ENCODE results near the gene APOF.
"Not testable (repeated sequence)": the region's sequence is repeated elsewhere in the genome, so short reads cannot be mapped to it uniquely, and the experiment has no call there.

The APOF gene, protein sequence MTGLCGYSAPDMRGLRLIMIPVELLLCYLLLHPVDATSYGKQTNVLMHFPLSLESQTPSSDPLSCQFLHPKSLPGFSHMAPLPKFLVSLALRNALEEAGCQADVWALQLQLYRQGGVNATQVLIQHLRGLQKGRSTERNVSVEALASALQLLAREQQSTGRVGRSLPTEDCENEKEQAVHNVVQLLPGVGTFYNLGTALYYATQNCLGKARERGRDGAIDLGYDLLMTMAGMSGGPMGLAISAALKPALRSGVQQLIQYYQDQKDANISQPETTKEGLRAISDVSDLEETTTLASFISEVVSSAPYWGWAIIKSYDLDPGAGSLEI

DNA sequence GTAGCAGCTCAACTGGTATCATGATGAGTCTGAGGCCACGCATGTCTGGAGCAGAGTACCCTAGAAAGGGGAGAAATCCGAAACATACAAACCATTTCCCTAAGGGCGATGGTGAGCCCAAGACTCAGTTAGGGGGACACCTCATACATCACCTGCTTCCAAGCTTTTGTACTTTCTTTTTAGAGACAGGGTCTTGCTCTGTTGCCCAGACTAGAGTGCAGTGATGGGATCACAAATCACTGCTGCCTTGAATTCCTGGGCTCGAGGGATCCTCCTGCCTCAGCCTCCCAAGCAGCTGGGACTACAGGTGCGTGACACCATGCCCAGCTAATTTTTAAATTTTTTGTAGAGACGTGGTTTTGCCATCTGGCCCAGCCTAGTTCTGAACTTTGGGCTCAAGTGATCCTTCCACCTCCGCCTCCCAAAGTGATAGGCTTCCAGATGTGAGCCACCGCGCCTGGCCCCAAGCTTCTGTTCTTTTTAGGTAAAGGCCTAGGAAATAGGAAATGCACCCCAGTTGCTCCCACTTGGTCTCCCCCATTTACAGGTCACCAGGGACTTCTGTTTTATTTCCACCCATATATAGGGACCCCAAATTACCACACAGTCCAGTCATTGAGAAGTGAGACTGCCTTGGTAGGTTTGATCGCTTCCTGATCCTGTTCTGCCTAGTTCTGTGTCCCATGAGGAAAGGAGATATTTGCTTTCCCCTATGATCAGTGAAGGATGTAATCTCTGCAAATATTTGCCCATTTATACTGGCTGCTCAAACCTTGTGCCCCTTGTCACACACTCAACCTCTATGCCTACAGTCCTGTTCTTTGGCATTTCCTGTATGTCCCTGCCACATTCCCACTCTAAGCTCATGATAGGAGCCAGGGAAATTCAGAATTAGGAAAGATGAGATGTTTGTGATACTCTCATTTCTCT lies at the start of gene APOF:
Gene APOF (minus strand): TSS at position 728 of the 930 bp plus-strand sequence. CDS start 112 bp downstream, at position 616.
- DNase-seq = no peak

- DNase-seq = no peak
Measured at GRCh38 chr12:56411781-56412639, 49.4 kb upstream of the APOF start.

GRCh38 chr12:56410768-56411167 lies 48.1 kb upstream of the APOF start:
- DNase-seq = no peak

- DNase-seq = peak; percentile 18
Measured at GRCh38 chr12:56408799-56409417, 46.3 kb upstream of the APOF start.

GRCh38 chr12:56404227-56404626 lies 41.6 kb upstream of the APOF start:
- not testable (repeated sequence) for DNase-seq

- not testable (repeated sequence) for DNase-seq
Measured at GRCh38 chr12:56401612-56402011, 39.0 kb upstream of the APOF start.

DNA sequence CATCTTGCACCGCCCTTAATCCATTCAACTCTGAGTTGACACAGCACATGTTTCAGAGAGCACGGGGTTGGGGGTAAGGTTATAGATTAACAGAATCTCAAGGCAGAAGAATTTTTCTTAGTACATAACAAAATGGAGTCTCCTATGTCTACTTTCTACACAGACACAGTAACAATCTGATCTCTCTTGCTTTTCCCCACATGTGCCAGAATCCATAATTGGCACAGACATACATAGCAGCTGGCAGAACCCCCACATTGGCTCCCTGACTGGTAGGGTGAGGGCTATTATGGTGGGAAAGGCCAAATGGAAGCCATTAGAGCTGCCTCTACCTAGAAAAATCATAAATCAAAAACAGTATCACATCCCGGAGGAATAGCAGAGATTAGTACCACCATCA lies 38.5 kb upstream of the APOF start:
- not testable (repeated sequence) for DNase-seq

- not testable (repeated sequence) for DNase-seq
Measured at GRCh38 chr12:56399466-56399865, 36.8 kb upstream of the APOF start.

GRCh38 chr12:56398324-56398723 lies 35.7 kb upstream of the APOF start:
- DNase-seq = no peak

- no peak for DNase-seq
Measured at GRCh38 chr12:56392331-56392730, 29.7 kb upstream of the APOF start.

GRCh38 chr12:56391721-56392120 lies 29.1 kb upstream of the APOF start:
- no peak for DNase-seq

DNA sequence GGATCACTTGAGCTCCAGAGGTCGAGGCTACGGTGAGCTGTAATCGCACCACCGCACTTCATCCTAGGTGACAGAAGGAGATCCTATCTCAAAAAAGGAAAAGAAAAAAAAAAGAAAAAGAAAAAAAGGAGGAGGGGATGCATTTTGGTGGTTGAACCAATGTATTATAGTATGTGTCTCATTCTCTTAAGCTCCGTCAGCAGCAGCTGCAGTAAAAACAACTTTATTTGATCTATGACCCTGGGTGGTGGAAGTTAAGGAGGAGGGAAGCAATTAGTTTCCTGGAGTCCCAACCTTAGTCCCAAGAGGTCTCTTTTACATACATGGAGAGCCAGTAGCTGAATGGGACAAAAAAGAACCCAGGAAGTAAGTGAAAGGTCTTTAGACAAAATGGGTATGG lies 26.8 kb upstream of the APOF start:
- DNase-seq = no peak

- DNase-seq = no peak
Measured at GRCh38 chr12:56387152-56387736, 24.6 kb upstream of the APOF start.

DNA sequence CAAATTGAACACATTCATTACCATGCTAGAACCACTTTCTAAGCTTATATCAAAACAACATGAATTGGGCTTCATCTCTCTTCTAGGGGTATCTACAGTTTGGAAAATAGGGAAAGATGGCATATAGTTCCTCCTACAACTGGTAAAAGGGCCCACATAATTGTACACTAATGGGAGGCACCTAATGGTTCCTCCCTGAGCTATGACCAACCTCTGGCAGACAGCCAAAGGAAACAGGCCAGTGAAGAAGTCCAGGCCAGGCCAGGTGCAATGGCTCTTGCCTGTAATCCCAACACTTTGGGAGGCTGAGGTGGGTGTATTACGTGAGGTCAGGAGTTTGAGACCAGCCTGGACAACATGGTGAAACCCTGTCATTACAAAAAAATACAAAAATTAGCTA lies 23.2 kb upstream of the APOF start:
- peak; percentile 83 for DNase-seq

- no peak for DNase-seq
Measured at GRCh38 chr12:56382611-56383010, 20.0 kb upstream of the APOF start.

- DNase-seq = no peak
Measured at GRCh38 chr12:56377989-56378316, 15.3 kb upstream of the APOF start.

GRCh38 chr12:56377310-56377988 lies 14.8 kb upstream of the APOF start:
- DNase-seq = peak; percentile 21

DNA sequence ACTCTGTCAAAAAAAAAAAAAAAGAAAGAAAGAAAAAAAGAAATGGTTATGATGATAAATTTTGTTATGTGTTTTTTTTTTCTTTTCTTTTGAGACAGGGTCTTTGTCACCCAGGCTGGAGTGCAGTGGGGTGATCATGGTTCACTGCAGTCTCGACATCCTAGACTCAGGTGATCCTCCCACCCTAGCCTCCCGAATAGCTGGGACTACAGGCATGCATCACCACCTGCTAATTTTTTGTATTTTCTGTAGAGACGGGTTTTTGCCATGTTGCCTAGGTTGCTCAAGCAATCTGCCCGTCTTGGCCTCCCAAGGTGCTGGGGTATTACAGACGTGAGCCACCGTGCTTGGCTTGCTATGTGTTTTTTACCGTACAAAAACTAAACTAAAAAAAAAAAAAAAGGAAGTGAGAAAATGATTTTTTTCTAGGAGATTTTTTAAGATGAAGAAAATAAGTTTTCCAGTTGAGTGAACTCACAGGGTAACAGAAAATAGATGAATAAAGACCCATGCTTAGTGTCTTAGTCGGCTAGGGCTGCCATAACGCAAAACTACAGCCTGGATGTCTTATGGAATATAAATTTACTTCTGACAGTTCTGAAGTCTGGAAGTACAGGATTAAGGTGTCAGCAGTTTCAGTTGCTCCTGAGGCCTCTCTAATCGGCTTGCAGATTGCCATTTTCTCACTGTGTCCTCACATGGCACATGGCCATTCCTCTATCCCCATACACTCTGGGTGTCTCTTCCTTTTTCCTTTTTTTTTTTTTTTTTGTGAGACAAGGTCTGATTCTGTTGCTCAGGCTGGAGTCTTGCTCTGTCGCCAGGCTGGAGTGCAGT lies 13.2 kb upstream of the APOF start:
- no peak for DNase-seq

DNA sequence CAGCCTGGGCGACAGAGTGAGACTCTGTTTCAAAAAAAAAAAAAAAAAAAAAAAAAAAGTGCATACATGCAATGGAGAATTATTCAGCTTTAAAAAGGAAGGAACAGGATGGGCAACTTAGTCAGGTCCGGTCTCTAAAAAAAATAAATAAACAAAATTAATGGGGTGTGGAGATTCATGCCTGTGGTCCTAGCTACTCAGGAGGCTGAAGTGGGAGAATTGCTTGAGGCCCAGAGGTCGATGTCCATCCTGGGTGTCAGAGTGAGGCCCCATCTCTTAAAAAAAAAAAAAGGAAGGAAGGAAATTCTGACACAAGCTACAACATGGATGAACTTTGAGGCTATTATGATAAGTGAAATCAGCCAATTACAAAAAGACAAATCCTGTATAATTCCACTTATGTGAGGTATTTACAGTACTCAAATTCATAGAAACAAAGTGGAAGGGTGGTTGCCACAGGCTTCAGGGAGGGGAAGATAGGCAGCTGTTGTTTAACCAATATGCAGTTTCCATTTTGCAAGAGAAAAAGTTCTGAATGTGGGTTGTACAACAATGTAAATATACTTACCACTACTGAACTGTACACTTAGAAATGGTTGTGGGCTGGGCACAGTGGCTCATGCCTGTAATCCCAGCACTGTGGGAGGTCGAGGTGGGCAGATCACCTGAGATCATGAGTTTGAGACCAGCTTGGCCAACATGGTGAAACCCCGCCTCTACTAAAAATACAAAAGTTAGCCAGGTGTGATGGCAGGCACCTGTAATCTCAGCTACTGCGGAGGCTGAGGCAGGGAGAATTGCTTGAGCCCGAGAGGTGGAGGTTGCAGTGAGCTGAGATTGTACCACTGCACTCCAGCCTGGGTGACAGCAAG lies 12.3 kb upstream of the APOF start:
- DNase-seq = no peak

DNA sequence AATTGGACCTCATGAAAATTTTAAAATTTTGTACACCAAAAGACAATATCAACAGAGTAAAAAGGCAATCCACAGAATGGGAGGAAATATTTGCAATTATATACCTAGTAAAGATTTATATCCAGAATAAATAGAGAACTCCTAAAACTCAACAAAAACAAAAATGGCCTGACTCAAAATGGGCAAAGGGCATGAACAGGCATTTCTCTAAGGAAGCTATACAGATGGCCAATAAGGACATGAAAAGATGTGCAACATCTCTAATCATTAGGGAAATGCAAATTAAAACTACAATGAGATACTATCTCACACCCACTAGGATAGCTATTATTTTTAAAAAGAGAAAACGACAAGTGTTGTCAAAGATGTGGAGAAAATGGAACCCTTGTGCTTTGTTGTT lies 10.9 kb upstream of the APOF start:
- no peak for DNase-seq

Data from NCI-H146 (cell line).